LNCaP clone FGC (cell line): ENCODE results near the gene FGD1.

ENCODE experiments used
- DNase-seq: peaks from one replicate; pipeline ENCODE4 v3.0.0-alpha.2; 2011; ENCODE audit warnings: low read depth
- H3K4me3 ChIP-seq: 2 replicates; pipeline ENCODE4 v1.5.1; 2011; ENCODE audit warnings: mild to moderate bottlenecking, low read depth, low read length, control low read depth
- TF ChIP-seq, protein P1 (sequence below): IDR thresholded peaks from 2 replicates; pipeline ENCODE4 v1.5.1; 2012; ENCODE audit warnings: mild to moderate bottlenecking; ENCODE audit not compliant: control insufficient read depth, insufficient read depth; ENCODE audit errors: extremely low read depth

FGD1 gene

DNA sequence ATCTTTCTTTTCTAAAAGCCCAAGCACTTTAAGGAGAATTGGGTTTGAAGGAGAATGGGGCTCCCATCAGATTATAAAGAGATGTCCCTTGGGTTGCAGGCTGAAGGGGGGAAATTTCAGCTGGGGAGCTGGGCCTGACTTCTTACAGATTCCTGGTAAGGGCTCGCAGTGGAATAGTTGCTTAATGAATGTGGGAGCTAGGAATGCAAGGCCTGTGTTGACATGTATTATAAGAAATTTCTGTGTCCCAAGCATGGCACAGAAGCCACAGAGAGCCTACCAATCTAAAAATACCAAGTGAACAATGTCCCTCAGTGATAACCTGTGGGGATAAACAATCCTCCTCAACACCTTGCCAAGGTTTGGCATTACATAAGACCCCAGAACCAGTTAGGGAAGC, 98.9 kb downstream of the FGD1 start:
- DNase-seq = no peak
- no peak overlapping the region for H3K4me3 ChIP-seq
- TF ChIP-seq, protein P1, sequence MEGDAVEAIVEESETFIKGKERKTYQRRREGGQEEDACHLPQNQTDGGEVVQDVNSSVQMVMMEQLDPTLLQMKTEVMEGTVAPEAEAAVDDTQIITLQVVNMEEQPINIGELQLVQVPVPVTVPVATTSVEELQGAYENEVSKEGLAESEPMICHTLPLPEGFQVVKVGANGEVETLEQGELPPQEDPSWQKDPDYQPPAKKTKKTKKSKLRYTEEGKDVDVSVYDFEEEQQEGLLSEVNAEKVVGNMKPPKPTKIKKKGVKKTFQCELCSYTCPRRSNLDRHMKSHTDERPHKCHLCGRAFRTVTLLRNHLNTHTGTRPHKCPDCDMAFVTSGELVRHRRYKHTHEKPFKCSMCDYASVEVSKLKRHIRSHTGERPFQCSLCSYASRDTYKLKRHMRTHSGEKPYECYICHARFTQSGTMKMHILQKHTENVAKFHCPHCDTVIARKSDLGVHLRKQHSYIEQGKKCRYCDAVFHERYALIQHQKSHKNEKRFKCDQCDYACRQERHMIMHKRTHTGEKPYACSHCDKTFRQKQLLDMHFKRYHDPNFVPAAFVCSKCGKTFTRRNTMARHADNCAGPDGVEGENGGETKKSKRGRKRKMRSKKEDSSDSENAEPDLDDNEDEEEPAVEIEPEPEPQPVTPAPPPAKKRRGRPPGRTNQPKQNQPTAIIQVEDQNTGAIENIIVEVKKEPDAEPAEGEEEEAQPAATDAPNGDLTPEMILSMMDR = no peak
